Glutamatergic neuron (in vitro differentiated cells): Measurements from ENCODE around the gene CALB2. TPM values are rescaled to one million over a fixed set of nuclear protein-coding genes. Genes with fewer than 3 reads are reported as not detected.
A peak's percentile ranks its signal among the peaks of the same experiment; 100 is the strongest.

Experiments
- DNase-seq: peaks from one replicate; pipeline ENCODE4 v3.0.0; 2022
- H3K27ac Mint-ChIP-seq: one replicate; pipeline ENCODE4 v1.8.0; 2020; ENCODE audit warnings: mild to moderate bottlenecking, mixed read lengths, inconsistent platforms; ENCODE audit not compliant: unreplicated experiment
- H3K27me3 Mint-ChIP-seq: one replicate; pipeline ENCODE4 v1.8.0; 2020; ENCODE audit warnings: mild to moderate bottlenecking, moderate library complexity, mixed read lengths, inconsistent platforms; ENCODE audit not compliant: unreplicated experiment
- H3K36me3 Mint-ChIP-seq: one replicate; pipeline ENCODE4 v1.8.0; 2020; ENCODE audit warnings: mild to moderate bottlenecking, mixed read lengths, inconsistent platforms; ENCODE audit not compliant: unreplicated experiment
- H3K4me1 Mint-ChIP-seq: one replicate; pipeline ENCODE4 v1.8.0; 2020; ENCODE audit warnings: mild to moderate bottlenecking, low read depth, mixed read lengths, inconsistent platforms; ENCODE audit not compliant: unreplicated experiment
- H3K4me3 Mint-ChIP-seq: one replicate; pipeline ENCODE4 v1.8.0; 2020; ENCODE audit warnings: mild to moderate bottlenecking, mixed read lengths, inconsistent platforms; ENCODE audit not compliant: unreplicated experiment
- H3K9me3 Mint-ChIP-seq: one replicate; pipeline ENCODE4 v1.8.0; 2020; ENCODE audit warnings: mild to moderate bottlenecking, moderate library complexity, mixed read lengths, inconsistent platforms; ENCODE audit not compliant: unreplicated experiment
- CTCF ChIP-seq: fragments of 200-600 bp; sonication (generic); IDR thresholded peaks from one replicate; pipeline ENCODE4 v1.5.0; 2021; ENCODE audit not compliant: partially characterized antibody, unreplicated experiment
- total RNA-seq: library from RNA; stranded (reverse); fragmentation: NEBNext Ultra II Directional; extraction: Animal tissue kit (Norgen Biotek cat#: 25700); gene quantifications from one replicate; pipeline ENCODE4 v1.2.1, GENCODE V29; 2021; ENCODE audit not compliant: unreplicated experiment

Gene CALB2
- total RNA-seq, 1 donor from 2014 or later = 0.39 TPM

- Mint-ChIP-seq H3K4me1 (peaks cover 2% of the 10 kb centered on the region), H3K36me3 (peaks cover 6% of the 10 kb centered on the region), H3K9me3 (peaks cover 2% of the 10 kb centered on the region), H3K27me3 (peaks cover 3% of the 10 kb centered on the region), H3K4me3 (no peak overlapping the region), H3K27ac (no peak overlapping the region)
- DNase-seq = peak; percentile 76
- peak; percentile 96 for TF ChIP-seq CTCF
These were observed 54.0 kb downstream of the CALB2 start for GRCh38 chr16:71412270-71413160.

DNA sequence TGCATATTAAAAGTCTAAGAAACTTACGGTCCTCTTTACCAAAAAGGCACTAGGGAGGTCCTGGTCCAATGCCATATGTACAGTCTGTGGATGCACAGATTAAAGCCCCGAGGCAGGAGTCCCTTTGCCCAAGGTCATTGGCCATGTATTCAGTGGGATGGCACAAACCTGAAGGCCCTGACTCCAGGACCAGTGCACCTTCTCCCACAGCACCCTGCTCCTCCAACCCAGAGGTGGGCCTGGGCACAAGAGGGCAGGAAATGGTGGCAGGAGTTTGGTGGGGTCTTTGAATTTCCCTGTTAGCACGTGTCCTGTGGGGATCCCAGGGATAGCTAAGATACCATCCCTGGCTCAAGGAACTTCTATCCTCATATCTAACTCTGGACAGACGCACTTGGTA, 54.8 kb downstream of the CALB2 start:
- Mint-ChIP-seq H3K36me3 (peaks cover 6% of the 10 kb centered on the region), H3K4me3 (no peak overlapping the region), H3K9me3 (peaks cover 2% of the 10 kb centered on the region), H3K27me3 (peaks cover 3% of the 10 kb centered on the region), H3K4me1 (peaks cover 2% of the 10 kb centered on the region), H3K27ac (no peak overlapping the region)
- no peak for TF ChIP-seq CTCF
- DNase-seq = peak; percentile 6

DNA sequence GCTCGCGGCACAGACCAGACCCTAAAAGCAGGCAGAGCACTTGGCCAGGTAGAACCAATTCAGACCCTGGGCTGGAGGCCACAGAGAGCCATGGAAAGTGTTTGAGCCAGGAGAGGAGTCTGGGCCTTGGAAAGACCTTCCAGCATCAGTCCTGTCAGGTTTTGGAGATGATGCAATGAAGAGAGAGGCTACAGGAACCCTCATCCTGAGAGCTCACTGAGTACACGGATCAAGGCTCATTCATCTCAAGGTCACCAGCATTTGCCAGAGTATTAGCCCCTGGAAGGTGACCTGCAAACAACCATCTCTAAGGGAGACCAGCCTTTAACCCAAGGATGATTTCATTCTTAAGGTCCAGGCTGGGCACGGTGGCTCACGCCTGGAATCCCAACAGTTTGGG, 55.5 kb downstream of the CALB2 start:
- H3K4me1 Mint-ChIP-seq = peaks cover 2% of the 10 kb centered on the region
- no peak overlapping the region for H3K4me3 Mint-ChIP-seq
- no peak for TF ChIP-seq CTCF
- H3K36me3 Mint-ChIP-seq = peaks cover 6% of the 10 kb centered on the region
- peaks cover 2% of the 10 kb centered on the region for H3K9me3 Mint-ChIP-seq
- peaks cover 3% of the 10 kb centered on the region for H3K27me3 Mint-ChIP-seq
- no peak overlapping the region for H3K27ac Mint-ChIP-seq
- no peak for DNase-seq

- DNase-seq = peak; percentile 40
- TF ChIP-seq CTCF = peak; percentile 30
- peaks cover 22% of the 10 kb centered on the region for H3K27me3 Mint-ChIP-seq
These were observed 63.4 kb downstream of the CALB2 start for GRCh38 chr16:71421911-71422310.

DNA sequence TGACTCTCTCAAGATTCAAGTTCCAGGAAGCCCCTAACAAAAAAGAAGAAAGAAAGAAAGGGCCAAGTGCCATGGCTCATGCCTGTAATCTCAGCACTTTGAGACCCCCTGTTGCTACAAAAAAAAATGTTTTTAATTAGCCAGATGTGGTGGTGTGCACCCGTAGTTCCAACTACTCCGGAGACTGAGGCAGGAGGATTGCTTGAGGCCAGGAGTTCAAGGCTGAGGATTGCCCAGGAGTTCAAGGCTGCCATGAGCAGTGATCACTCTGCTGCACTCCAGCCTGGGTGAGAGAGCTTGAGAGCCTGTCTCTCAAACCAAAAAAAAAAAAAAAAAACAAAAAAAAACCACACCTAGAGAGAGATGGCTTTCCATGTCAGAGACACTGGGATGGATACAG, 64.5 kb downstream of the CALB2 start:
- H3K4me1 Mint-ChIP-seq = peaks cover 2% of the 10 kb centered on the region
- H3K27ac Mint-ChIP-seq = no peak overlapping the region
- DNase-seq = no peak
- H3K4me3 Mint-ChIP-seq = no peak overlapping the region
- H3K27me3 Mint-ChIP-seq = peaks cover 25% of the 10 kb centered on the region
- H3K9me3 Mint-ChIP-seq = peaks cover 16% of the 10 kb centered on the region
- H3K36me3 Mint-ChIP-seq = no peaks in the 10 kb centered on the region
- no peak for TF ChIP-seq CTCF

More at GRCh38 chr16:71421911-71422310, 63.4 kb downstream of the CALB2 start:
- peaks cover 2% of the 10 kb centered on the region for H3K4me1 Mint-ChIP-seq
- H3K36me3 Mint-ChIP-seq = no peaks in the 10 kb centered on the region
- H3K9me3 Mint-ChIP-seq = peaks cover 14% of the 10 kb centered on the region
- H3K4me3 Mint-ChIP-seq = no peak overlapping the region
- no peak overlapping the region for H3K27ac Mint-ChIP-seq
